ENCODE measurements around the gene SLIT3. TPM values are rescaled to one million over a fixed set of nuclear protein-coding genes. Genes with fewer than 3 reads are reported as not detected.

The SLIT3 gene
- total and polyA plus RNA-seq, 2 donors (not counting 3 experiments of a cell fraction or from before 2014, with no cell fraction given) = 0.90 to 1.0 TPM

GRCh38 chr5:168766426-168766700, 534.6 kb downstream of the SLIT3 start:
- no peak for TF ChIP-seq EZH2 (IDR thresholded peaks at IDR 0.05; ENCODE audit: borderline replicate concordance, low read depth, low read length, severe bottlenecking)
- Histone ChIP-seq H3K9me1 (replicated peaks; ENCODE audit: control insufficient read depth, extremely low read depth, insufficient read depth, low read length) (no peaks in the 10 kb centered on the region), H3K9me3 (replicated peaks; ENCODE audit: control insufficient read depth, insufficient read depth, low read length) (no peaks in the 10 kb centered on the region), H3K27ac (ENCODE audit: insufficient read depth, low read depth, low read length) (no peak overlapping the region), H3K36me3 (ENCODE audit: control insufficient read depth in 2 of 2, extremely low read depth in 1 of 2, insufficient read depth in 2 of 2, low read length in 2 of 2) (no peaks in the 10 kb centered on the region), H3K27me3 (ENCODE audit: control insufficient read depth in 2 of 2, insufficient read depth in 2 of 2, low read length in 2 of 2) (no peaks in the 10 kb centered on the region), H2AFZ (ENCODE audit: low read depth, low read length) (no peak overlapping the region), H3K9ac (replicated peaks; ENCODE audit: extremely low read depth, insufficient read depth, low read length) (no peak overlapping the region), H3K4me2 (ENCODE audit: insufficient read depth, low read length) (no peak overlapping the region), H3K4me1 (ENCODE audit: control insufficient read depth, extremely low read depth, insufficient read depth, low read length) (no peaks in the 10 kb centered on the region), H4K20me1 (replicated peaks; ENCODE audit: control insufficient read depth, extremely low read depth, insufficient read depth, low read length) (no peaks in the 10 kb centered on the region), H3K79me2 (ENCODE audit: control insufficient read depth, insufficient read depth, low read length) (no peaks in the 10 kb centered on the region), H3K4me3 (replicated peaks in 1 of 3; ENCODE audit: insufficient read depth in 1 of 3, low read depth in 1 of 3, low read length in 3 of 3) (no peak overlapping the region)
- CTCF ChIA-PET = interaction anchor here (0.7 kb wide), 1 partner anchor 118 kb away, joined by 3 read pairs; no protein-coding TSS in a partner anchor
- no peak for FAIRE-seq
- POLR2A ChIA-PET = no interaction called here
- no peak for DNase-seq (ENCODE audit: low read depth, low spot score)
- no TSS peak for BruUV-seq (replicated peaks)
- intact Hi-C loops (cut with micrococcal nuclease) (no loop called here), dilution Hi-C loops (cut with MboI; ENCODE audit: extremely low pct_ligation_motif_present, low sequenced_read_pairs) (no loop called here)

GRCh38 chr5:168765551-168766425, 535.2 kb downstream of the SLIT3 start:
- no peak overlapping the region for H3K4me3 ChIP-seq (replicated peaks in 1 of 3; ENCODE audit: insufficient read depth in 1 of 3, low read depth in 1 of 3, low read length in 3 of 3)
- intact Hi-C loops (cut with micrococcal nuclease) = no loop called here

More at GRCh38 chr5:168765551-168766425, 535.2 kb downstream of the SLIT3 start:
- FAIRE-seq (no peak), DNase-seq (ENCODE audit: low read depth, low spot score) (no peak)
- dilution Hi-C loops (cut with MboI; ENCODE audit: extremely low pct_ligation_motif_present, low sequenced_read_pairs) = no loop called here
- H3K79me2 ChIP-seq (ENCODE audit: control insufficient read depth, insufficient read depth, low read length) = no peaks in the 10 kb centered on the region
- H2AFZ ChIP-seq (ENCODE audit: low read depth, low read length) = no peak overlapping the region
- ChIA-PET CTCF (interaction anchor here (0.7 kb wide), 1 partner anchor 118 kb away, joined by 3 read pairs; no protein-coding TSS in a partner anchor), POLR2A (no interaction called here)
- H3K9me3 ChIP-seq (replicated peaks; ENCODE audit: control insufficient read depth, insufficient read depth, low read length) = no peaks in the 10 kb centered on the region
- H4K20me1 ChIP-seq (replicated peaks; ENCODE audit: control insufficient read depth, extremely low read depth, insufficient read depth, low read length) = no peaks in the 10 kb centered on the region
- no peak overlapping the region for H3K27ac ChIP-seq (ENCODE audit: insufficient read depth, low read depth, low read length)
- H3K27me3 ChIP-seq (ENCODE audit: control insufficient read depth in 2 of 2, insufficient read depth in 2 of 2, low read length in 2 of 2) = no peaks in the 10 kb centered on the region
- H3K36me3 ChIP-seq (ENCODE audit: control insufficient read depth in 2 of 2, extremely low read depth in 1 of 2, insufficient read depth in 2 of 2, low read length in 2 of 2) = no peaks in the 10 kb centered on the region
- no peaks in the 10 kb centered on the region for H3K4me1 ChIP-seq (ENCODE audit: control insufficient read depth, extremely low read depth, insufficient read depth, low read length)
- no peak overlapping the region for H3K9ac ChIP-seq (replicated peaks; ENCODE audit: extremely low read depth, insufficient read depth, low read length)
- TF ChIP-seq MAX (IDR thresholded peaks at IDR 0.05; ENCODE audit: insufficient read depth, insufficient read length) = no peak
- no peak for TF ChIP-seq CTCF (IDR thresholded peaks at IDR 0.05; ENCODE audit: extremely low read depth in 1 of 2, insufficient read depth in 1 of 2, low read depth in 1 of 2, low read length in 2 of 2)
- no peak for TF ChIP-seq POLR2AphosphoS5 (IDR thresholded peaks at IDR 0.05; ENCODE audit: insufficient read depth, low read depth, low read length)
- TF ChIP-seq GATA2 (IDR thresholded peaks at IDR 0.05; ENCODE audit: insufficient read depth, insufficient read length, low read depth, low read length) = no peak
- no TSS peak for BruUV-seq (replicated peaks)
- H3K9me1 ChIP-seq (replicated peaks; ENCODE audit: control insufficient read depth, extremely low read depth, insufficient read depth, low read length) = no peaks in the 10 kb centered on the region
- no peak overlapping the region for H3K4me2 ChIP-seq (ENCODE audit: insufficient read depth, low read length)
